HL-60/S4 treated with phorbol 12-myristate 13-acetate at 8.2 ng/mL for 4 days and 3 days (cell line): ENCODE data around the gene PM20D1.
"Not testable (repeated sequence)": the region's sequence is repeated elsewhere in the genome, so short reads cannot be mapped to it uniquely, and the experiment has no call there.

Experiments
- in situ Hi-C: fragments of 300-500 bp; cut with MboI; formaldehyde crosslinking; loops from 2 replicates; pipeline ENCODE4 v1.15.0; 2022; ENCODE audit warnings: low sequenced_read_pairs

The PM20D1 gene

DNA sequence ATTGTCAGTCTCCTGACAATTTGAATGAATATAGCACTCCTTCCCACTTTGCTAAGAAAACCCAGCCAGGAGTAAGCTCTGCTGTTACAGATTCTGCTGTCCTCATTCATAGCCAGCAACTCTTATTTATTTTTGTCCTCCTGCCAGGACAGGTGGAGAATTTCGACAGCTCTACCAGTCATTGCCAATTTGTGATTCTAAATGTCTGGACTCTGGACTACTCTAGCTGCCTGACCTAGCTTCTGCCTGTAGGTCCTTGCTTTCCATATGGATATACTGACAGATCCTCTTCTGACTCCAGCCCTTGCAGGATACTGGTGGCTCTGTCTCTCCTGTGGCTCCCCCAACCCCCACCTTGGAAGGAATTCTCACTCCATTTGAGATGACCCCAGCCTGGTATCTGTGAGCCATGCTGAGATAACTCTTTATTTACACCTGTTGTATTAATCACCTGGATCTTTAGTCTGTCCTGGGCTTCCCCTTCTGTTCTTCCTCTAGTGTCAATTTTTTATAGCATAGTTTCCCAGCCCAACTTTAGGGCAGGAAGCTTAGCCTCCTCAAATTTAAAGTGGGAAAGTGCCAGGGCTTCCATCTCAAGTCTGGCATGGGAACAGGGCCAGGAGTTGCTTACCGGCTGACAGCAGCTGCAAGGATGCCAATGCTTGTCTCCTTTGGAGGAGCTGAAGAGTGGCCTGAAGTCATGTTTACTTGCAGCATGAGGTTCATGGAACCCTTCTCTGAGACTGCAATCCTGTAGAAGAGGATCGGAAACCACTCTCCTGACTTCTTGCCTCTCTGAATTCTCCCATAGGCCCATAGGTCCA lies 6.7 kb downstream of the PM20D1 start:
- in situ Hi-C loops, result no loop called here

- in situ Hi-C loops, result no loop called here
These were observed 7.7 kb downstream of the PM20D1 start for GRCh38 chr1:205842229-205842628.

DNA sequence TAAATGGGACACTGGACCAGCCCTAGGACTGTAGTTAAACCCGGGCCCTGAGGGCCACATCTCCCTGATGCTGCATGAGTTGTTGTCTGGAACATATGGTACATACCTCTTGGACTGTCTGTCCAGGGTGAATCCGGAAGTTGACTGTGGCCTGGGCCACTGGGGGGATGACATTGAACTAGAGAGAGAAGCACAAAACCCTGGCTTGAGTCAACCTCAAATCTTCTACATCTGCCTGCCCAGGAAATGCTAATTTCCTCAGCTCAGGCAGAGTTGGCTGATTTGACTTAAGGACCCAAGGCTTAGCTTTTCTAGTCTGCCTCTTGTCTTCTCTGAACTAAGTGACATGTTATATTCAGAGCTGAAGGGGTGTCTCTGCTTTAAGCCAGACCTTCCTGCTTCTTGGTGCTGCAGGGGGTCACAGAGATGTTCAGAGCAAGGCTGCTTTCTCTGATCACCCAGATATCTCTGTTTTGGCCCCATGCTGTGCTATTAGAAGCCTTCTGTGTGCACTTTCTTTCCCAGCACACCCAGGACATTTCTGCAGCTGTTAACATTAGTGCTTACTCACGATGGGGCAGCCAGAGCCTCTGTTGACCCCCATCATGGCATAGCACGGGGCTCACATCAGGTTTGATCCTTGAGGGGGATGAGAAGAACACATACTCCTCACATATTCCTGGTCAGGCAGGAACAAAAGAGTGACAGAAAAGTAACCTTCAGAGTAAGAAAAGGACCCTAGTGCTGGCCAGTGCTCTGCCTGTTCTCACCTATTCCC lies 9.6 kb downstream of the PM20D1 start:
- in situ Hi-C loops, result no loop called here

DNA sequence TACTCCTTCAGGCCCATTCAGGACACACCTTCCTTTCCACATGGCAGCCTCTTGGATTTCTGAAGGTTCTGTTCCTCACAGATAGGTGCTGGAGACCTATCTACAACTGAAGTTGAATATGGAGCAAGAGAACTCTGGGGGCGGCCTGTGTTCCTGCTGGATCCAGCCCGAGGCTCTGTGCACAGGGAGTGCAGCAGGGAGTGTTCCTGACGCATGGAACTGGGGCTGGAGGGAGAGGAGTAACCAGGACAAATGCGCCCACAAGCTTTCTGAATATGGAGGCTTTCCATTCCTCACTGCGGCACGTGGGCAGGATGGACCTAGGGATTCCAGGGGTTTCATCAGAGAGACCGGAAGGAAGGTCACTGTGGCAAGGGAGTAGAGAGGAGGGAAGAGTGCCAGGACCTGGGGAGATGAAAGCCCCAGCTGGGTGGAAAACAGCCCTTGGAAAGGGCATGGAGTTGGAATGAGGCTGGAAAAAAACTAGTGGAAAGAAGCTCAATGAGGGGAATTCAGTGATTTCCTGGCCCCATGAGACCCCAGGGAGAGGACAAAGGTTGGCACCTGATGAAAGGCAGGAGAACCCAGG lies 12.5 kb downstream of the PM20D1 start:
- in situ Hi-C loops, result no loop called here

DNA sequence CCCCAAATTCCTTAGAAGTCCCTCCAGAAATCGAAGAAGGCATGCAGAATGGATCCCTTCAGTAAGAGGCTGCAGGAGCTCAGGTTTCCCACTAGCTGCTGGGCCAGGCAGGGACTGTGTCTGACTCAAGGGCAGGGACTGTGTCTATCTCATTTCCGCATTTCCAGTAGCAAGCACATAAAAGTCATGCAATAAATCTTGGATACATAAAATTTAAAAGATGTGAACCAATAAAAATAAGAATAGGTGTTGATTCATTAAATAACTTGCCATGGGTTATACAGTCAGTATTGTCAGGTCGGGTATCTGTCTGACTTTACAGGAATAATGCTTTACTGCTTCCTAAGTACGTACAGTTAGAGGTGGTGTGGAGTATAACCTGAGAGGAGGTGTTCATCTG lies 15.2 kb downstream of the PM20D1 start:
- in situ Hi-C loops, result no loop called here

- in situ Hi-C loops, result no loop called here
These were observed 17.6 kb downstream of the PM20D1 start for GRCh38 chr1:205832326-205832751.

- in situ Hi-C loops, result no loop called here
These were observed 22.3 kb downstream of the PM20D1 start for GRCh38 chr1:205827623-205828022.

GRCh38 chr1:205826995-205827394 lies 22.9 kb downstream of the PM20D1 start:
- in situ Hi-C loops, result no loop called here

- in situ Hi-C loops, result no loop called here
These were observed 23.7 kb downstream of the PM20D1 start for GRCh38 chr1:205826016-205826806.

- in situ Hi-C loops, result no loop called here
These were observed 25.8 kb downstream of the PM20D1 start for GRCh38 chr1:205824180-205824579.

DNA sequence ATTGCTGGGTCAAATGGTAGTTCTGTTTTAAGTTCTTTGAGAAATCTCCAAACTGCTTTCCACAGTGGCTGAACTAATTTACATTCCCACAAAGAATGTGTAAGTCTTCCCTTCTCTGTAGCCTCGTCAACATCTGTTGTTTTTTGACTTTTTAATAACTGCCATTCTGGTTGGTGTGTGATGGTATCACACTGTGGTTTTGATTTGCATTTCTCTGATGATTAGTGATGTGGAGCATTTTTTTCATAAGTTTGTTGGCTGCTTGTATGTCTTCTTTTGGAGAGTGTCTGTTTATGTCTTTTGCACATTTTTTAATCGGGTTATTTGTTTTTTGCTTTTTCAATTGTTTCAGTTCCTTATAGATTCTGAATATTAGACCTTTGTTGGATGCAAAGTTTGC lies 26.7 kb downstream of the PM20D1 start:
- in situ Hi-C loops, result not testable (repeated sequence)

DNA sequence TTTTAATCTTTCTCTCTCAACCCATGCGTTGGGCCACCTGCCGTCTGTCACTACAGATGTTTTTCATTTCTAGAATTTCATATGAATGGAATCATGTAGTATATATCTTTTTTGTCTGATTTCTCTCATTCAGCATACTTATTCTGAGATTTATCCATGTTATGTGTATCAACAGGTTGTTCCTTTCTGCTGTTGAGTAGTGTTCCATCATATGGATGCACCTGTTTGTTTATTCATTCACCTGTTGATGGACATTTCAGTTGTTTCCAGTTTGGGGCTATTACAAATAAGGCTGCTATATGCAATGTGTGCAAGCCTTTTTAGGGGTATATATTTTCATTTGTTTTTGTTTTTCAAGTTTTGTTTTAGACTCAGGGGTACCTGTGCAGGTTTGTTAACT lies 27.5 kb downstream of the PM20D1 start:
- in situ Hi-C loops, result no loop called here

DNA sequence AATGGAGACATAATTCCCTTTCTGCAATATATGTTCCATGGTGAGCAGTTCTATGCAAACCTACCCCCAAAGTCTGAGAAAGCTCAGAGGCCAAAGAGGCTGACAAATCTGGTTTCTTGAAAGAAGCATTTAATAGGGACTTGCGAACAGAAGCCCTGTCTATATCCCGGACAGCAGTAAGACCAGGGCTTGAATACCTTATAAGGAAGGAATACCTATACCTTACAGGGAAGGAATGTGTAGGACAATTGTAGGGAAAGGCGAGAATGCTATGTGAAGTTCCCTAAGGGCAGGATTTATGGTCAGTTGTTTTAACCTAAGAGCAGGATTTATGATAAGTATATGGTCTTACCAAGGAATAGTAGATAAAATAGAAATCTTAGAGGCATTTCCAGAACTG lies 31.9 kb downstream of the PM20D1 start:
- in situ Hi-C loops, result no loop called here

DNA sequence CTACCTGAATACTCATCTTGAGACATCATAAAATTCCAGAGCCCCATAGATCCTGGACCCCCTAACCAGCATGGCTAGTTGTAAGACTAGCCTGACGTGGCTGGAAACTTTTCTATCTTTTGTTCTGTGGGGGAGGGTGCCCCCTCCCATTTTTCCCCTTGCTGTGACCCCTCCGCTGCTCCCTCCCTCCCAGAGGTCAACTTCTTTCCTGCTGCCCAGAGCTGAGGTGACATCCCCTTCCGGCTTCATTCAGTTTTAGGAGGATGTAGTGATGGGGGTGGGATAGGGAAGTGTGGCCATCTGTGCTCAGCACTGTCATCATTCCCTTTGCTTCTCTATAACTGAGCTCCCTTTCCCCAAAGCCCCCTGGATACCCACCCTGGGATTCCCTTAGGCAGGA lies 32.6 kb downstream of the PM20D1 start:
- in situ Hi-C loops, result no loop called here

DNA sequence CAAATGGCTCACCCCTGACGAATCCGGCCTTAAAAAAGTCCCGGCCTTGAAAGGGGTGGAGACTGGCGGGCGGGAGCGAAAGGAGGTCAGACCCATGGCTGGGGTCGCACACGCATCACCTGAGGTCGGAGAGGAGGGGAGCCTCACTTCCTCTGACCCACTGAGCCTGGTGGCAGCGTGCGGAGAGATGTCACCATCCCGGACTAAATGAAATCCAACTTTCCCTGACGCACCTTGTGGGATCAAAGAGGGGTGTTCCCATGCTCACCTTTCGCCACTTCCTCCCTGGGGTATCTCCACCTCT lies 36.2 kb downstream of the PM20D1 start:
- in situ Hi-C loops, result no loop called here

GRCh38 chr1:205812878-205813754 lies 36.8 kb downstream of the PM20D1 start, which contains the start of gene SLC41A1:
SLC41A1 (minus strand) TSS chr1:205813198; CDS start chr1:205810441, 2,757 bp downstream.
- in situ Hi-C loops, result no loop called here

DNA sequence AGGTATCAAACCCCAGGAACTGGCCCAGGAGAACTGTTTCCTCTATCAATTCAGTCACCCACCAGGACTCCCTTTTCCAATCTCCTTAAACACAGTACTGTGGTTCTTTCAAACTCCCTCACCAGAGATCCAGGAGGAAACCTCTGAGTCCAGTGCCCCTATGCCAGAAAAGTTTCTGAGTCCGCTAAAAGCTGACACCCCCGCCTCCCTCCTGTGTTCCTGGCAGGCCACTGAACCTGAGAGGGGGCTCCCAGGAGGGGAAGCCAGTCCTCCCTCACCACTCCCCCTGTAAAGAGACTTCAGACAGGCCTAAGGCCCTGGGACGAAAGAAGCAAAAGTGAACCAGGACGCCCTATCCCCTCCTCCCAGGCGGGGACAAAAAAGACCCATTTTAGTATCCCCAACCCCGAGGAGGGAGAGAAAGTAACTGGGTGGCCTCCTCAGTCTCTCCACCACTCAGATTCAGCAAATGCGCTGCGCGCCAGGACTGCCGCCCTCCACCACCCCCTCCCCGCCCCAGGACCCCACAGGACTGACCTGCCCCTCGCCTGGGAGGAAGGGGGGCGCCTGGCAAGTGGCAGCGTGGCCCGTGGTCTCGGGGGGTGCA lies 37.6 kb downstream of the PM20D1 start:
- in situ Hi-C loops, result no loop called here

DNA sequence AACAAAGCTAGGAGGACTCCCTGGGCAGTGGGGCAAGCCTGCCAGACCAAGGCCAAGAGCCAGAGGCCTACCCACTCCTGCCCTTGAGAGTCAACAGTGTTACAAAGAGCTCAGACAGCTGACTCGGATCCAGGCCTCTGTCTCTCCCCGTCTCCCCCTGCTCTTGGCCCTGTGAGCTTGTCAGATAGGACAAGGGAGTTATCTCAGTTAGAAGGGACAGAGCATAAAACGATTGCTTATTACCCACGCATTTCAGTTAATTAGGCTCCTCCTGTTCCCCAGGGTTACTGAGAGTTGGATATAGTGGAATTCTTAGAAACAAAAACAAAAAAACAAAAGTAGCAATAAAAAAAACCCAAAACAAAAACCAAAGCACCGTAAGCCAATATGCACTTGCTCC lies 38.3 kb downstream of the PM20D1 start:
- in situ Hi-C loops, result no loop called here

DNA sequence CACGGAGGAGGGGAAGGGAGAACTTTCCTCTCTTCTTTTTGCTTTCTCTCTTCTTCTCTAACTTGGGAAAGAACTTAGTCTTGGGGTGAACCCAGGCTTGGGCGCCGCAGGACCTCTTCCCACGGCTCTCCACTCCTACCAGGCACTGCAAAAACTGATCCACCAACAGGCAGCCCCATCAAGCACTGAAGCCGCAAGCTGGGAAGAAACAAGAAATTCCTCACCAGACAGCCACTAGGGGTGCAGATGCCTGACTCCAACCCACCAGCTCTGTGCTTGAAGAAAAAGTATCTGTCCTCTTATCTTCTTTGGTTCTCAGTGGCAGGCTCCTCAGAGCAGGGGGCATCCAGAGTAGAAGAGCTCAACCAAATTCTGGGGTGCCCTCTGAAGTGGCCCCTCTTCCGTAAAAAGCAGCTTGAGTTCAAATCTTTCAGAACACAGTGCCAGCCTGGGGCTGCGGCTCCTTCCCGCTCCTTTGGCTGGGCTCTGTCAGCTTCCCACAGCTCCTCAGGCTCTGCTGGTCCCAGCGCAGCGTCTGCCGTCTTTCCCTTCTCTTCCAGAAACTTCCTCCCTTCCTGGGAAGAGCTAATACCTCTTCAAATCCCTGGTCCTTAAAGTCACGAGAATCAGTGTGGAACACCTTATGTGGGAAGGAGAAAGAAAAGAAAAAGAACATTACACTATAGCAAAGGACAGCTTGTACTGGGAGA lies 39.3 kb downstream of the PM20D1 start:
- in situ Hi-C loops, result no loop called here
